Measurements from ENCODE around the gene GPD2.
"Not testable (repeated sequence)": the region's sequence is repeated elsewhere in the genome, so short reads cannot be mapped to it uniquely, and the experiment has no call there.

Gene GPD2

DNA sequence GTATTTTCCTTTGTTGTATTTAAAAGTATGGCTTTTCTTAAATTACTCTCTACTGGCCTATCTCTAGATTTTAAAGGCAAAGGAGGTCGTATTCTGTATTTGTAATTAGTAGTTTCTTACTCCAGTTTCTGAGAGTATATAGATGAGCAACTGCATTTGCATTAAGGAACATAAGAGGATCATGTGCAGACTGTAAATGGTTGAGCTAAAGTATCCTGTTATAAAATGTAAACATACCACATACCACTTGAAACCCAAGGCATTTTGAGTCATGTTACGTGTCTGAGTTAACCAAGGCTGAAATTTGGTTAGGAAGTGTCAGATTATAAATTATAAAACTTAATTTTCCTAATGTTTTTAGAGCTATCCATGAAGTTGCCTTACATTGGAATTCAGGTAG, 76.3 kb downstream of the GPD2 start:
- Mint-ChIP-seq H3K27me3 (ENCODE audit: low read depth, poor library complexity) (no peaks in the 10 kb centered on the region), H3K4me1 (no peaks in the 10 kb centered on the region), H3K36me3 (ENCODE audit: low read depth) (peaks cover 15% of the 10 kb centered on the region), H3K4me3 (no peak overlapping the region), H3K27ac (no peak overlapping the region), H3K9me3 (no peaks in the 10 kb centered on the region)
- no peak for DNase-seq
- TF ChIP-seq, protein P1, sequence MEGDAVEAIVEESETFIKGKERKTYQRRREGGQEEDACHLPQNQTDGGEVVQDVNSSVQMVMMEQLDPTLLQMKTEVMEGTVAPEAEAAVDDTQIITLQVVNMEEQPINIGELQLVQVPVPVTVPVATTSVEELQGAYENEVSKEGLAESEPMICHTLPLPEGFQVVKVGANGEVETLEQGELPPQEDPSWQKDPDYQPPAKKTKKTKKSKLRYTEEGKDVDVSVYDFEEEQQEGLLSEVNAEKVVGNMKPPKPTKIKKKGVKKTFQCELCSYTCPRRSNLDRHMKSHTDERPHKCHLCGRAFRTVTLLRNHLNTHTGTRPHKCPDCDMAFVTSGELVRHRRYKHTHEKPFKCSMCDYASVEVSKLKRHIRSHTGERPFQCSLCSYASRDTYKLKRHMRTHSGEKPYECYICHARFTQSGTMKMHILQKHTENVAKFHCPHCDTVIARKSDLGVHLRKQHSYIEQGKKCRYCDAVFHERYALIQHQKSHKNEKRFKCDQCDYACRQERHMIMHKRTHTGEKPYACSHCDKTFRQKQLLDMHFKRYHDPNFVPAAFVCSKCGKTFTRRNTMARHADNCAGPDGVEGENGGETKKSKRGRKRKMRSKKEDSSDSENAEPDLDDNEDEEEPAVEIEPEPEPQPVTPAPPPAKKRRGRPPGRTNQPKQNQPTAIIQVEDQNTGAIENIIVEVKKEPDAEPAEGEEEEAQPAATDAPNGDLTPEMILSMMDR (IDR thresholded peaks at IDR 0.05), result no peak

DNA sequence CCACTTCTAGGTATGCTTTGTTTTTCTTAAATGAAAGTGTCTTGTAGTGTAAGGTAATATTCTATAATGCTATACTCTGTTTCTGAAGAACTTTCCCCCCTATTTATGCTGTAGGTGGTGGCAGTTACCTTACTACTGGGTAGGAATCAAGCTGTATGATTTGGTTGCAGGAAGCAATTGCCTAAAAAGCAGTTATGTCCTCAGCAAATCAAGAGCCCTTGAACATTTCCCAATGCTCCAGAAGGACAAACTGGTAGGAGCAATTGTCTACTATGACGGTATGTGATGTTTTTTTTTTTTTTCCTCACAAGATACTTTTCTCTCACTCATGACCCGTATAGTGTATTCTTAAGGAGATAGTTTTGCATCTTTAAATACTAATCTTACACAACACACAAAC, 77.0 kb downstream of the GPD2 start:
- TF ChIP-seq, protein P1 (IDR thresholded peaks at IDR 0.05), result no peak
- H3K4me1 Mint-ChIP-seq, result no peaks in the 10 kb centered on the region
- peaks cover 15% of the 10 kb centered on the region for H3K36me3 Mint-ChIP-seq (ENCODE audit: low read depth)
- no peaks in the 10 kb centered on the region for H3K27me3 Mint-ChIP-seq (ENCODE audit: low read depth, poor library complexity)
- no peak overlapping the region for H3K27ac Mint-ChIP-seq
- no peak overlapping the region for H3K4me3 Mint-ChIP-seq
- no peak for DNase-seq
- no peaks in the 10 kb centered on the region for H3K9me3 Mint-ChIP-seq

DNA sequence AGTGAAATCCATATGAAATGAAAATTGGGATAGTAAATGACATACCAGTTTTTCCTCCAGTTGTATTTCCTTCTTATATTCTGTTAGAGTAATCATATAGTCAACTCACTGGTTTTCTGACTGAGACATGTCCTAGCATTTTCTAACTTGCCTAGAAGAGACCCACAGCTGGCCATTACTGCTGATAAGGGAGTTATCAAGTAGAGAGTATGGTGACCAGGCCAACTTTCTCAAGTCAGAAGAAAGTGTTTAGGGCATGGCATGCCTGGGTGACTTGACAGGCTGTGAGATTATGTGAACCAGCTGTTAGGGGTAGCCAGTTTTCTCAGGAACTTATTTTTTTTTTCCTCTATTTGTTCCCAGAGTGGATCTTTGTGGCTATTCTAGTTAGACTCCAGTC, 81.2 kb downstream of the GPD2 start:
- DNase-seq, result no peak
- Mint-ChIP-seq H3K4me3 (no peak overlapping the region), H3K4me1 (no peaks in the 10 kb centered on the region), H3K9me3 (peaks cover 12% of the 10 kb centered on the region), H3K27me3 (ENCODE audit: low read depth, poor library complexity) (no peaks in the 10 kb centered on the region), H3K36me3 (ENCODE audit: low read depth) (peaks cover 34% of the 10 kb centered on the region), H3K27ac (no peak overlapping the region)
- TF ChIP-seq, protein P1 (IDR thresholded peaks at IDR 0.05), result no peak

DNA sequence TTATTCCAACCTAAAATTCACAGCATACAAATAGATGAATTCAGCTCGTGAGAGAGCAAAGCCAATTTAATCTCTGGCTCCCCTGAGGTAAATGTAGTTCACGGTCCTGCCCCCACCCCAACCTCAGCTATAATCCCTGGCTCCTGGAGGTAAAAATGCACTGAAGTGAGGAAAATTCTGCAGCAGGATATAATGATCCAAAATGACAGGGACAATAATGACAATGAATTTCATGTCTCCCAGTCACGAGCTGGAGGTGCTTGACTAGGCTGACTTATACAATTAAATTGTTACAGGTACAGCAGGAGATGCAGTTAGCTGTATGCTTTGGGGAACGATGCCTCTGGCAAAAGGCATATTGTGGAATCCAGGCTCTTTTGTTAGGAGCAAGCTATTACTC, 82.0 kb downstream of the GPD2 start:
- no peak overlapping the region for H3K4me3 Mint-ChIP-seq
- H3K4me1 Mint-ChIP-seq, result no peaks in the 10 kb centered on the region
- H3K36me3 Mint-ChIP-seq (ENCODE audit: low read depth), result peaks cover 34% of the 10 kb centered on the region
- peaks cover 12% of the 10 kb centered on the region for H3K9me3 Mint-ChIP-seq
- H3K27ac Mint-ChIP-seq, result no peak overlapping the region
- no peaks in the 10 kb centered on the region for H3K27me3 Mint-ChIP-seq (ENCODE audit: low read depth, poor library complexity)
- TF ChIP-seq, protein P1 (IDR thresholded peaks at IDR 0.05), result no peak
- no peak for DNase-seq

DNA sequence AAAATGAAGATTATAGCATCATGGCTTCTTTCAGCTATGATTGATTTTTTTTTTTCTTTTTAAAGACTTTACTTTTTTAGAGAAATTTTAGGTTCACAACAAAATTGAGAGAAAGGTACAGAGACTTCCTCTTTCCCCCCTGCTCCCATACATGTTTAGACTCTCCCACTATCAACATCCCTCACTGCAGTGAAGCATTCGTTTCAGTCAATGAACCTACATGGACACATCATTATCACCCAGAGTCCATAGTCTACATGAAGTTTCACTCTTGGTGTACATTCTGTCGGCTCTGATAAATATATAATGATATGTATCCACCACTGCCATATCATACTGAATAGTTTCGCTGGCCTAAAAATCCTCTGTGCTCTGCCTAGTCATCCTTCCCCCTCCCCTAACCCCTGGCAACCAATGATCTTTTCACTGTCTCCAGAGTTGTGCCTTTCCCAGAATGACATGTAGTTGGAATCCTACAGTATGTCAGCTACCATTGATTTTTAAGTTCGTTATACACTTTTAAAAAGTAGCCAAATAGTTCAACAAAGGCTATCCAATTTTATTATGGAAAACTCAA, 86.8 kb downstream of the GPD2 start:
- Mint-ChIP-seq H3K27me3 (ENCODE audit: low read depth, poor library complexity) (no peaks in the 10 kb centered on the region), H3K36me3 (ENCODE audit: low read depth) (peaks cover 23% of the 10 kb centered on the region), H3K27ac (no peak overlapping the region), H3K4me1 (no peaks in the 10 kb centered on the region), H3K4me3 (no peak overlapping the region), H3K9me3 (peaks cover 12% of the 10 kb centered on the region)
- DNase-seq, result no peak
- TF ChIP-seq, protein P1 (IDR thresholded peaks at IDR 0.05), result no peak

DNA sequence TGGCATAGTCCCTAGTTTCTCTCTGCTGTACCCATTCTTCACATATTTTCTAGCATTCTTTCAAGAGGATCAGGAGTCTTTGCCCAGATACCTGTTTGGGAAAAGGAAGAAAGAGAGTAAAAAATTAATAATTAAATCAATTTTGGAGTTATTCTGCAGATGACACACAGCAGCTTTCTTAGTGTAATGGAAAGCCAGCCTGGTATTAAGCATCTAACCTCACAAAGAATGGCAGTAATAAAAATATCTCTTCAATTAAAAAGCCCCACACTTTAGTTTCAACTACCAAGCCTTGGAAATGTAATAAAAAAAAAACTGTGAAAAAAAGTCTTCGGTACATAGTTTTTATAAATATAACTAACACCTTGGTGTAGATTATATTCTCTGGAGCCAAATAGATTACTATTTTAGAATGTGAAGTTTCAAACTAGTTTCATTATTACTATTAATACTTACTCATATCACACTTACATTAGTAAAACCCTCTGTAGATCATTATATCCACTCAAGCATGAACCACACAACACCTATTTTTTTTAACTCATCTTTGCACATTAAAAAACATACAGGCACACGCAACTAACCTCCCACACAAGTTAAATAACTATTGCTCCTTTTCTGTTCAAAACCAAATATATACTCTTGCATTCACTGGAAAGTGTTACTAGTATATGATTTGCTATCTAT, 90.9 kb downstream of the GPD2 start:
- no peaks in the 10 kb centered on the region for H3K4me1 Mint-ChIP-seq
- H3K27ac Mint-ChIP-seq, result no peak overlapping the region
- H3K4me3 Mint-ChIP-seq, result no peak overlapping the region
- H3K9me3 Mint-ChIP-seq, result no peaks in the 10 kb centered on the region
- H3K27me3 Mint-ChIP-seq (ENCODE audit: low read depth, poor library complexity), result no peaks in the 10 kb centered on the region
- TF ChIP-seq, protein P1 (IDR thresholded peaks at IDR 0.05), result no peak
- peaks cover 4% of the 10 kb centered on the region for H3K36me3 Mint-ChIP-seq (ENCODE audit: low read depth)
- DNase-seq, result no peak

DNA sequence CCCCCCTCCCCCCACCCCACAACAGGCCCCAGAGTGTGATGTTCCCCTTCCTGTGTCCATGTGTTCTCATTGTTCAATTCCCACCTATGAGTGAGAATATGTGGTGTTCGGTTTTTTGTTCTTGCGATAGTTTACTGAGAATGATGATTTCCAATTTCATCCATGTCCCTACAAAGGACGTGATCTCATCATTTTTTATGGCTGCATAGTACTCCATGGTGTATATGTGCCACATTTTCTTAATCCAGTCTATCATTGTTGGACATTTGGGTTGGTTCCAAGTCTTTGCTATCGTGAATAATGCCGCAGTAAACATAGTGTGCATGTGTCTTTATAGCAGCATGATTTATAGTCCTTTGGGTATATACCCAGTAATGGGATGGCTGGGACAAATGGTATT, 92.4 kb downstream of the GPD2 start:
- H3K36me3 Mint-ChIP-seq (ENCODE audit: low read depth), result peaks cover 12% of the 10 kb centered on the region
- H3K4me3 Mint-ChIP-seq; DNase-seq; H3K27ac Mint-ChIP-seq; H3K27me3 Mint-ChIP-seq (ENCODE audit: low read depth, poor library complexity); H3K4me1 Mint-ChIP-seq; H3K9me3 Mint-ChIP-seq: not testable (repeated sequence)
